Neuronal stem cell (in vitro differentiated cells): ENCODE results near the gene ABL1.

Experiments
- DNase-seq: peaks from one replicate; pipeline ENCODE4 v3.0.0-alpha.2; 2013; ENCODE audit warnings: low spot score
- H2AFZ ChIP-seq: one replicate; pipeline ENCODE4 v1.6.1; 2013; ENCODE audit warnings: mild to moderate bottlenecking, low read length, inconsistent platforms
- H2AK5ac ChIP-seq: 2 replicates; pipeline ENCODE4 v1.6.1; 2013; ENCODE audit warnings: low read depth, mild to moderate bottlenecking, inconsistent platforms, low read length, moderate library complexity, mixed read lengths
- H2BK120ac ChIP-seq: 2 replicates; pipeline ENCODE4 v1.6.1; 2013; ENCODE audit warnings: low read depth, mild to moderate bottlenecking, inconsistent platforms, low read length, moderate library complexity, mixed read lengths
- H2BK12ac ChIP-seq: one replicate; pipeline ENCODE4 v1.6.1; 2013; ENCODE audit warnings: low read length, inconsistent platforms
- H2BK15ac ChIP-seq: 2 replicates; pipeline ENCODE4 v1.6.1; 2013; ENCODE audit warnings: mild to moderate bottlenecking, low read length, inconsistent platforms, mixed read lengths
- H2BK5ac ChIP-seq: one replicate; pipeline ENCODE4 v1.6.1; 2013; ENCODE audit warnings: inconsistent platforms, mild to moderate bottlenecking, low read length, moderate library complexity
- H3K14ac ChIP-seq: one replicate; pipeline ENCODE4 v1.6.1; 2013; ENCODE audit warnings: low read length, inconsistent platforms
- H3K18ac ChIP-seq: 2 replicates; pipeline ENCODE4 v1.6.1; 2013; ENCODE audit warnings: low read length, inconsistent platforms
- H3K23ac ChIP-seq: 2 replicates; pipeline ENCODE4 v1.6.1; 2013; ENCODE audit warnings: low read depth, mild to moderate bottlenecking, mixed read lengths, low read length, inconsistent platforms; ENCODE audit not compliant: poor library complexity
- H3K27ac ChIP-seq: replicated peaks from 3 replicates; pipeline ENCODE4 v1.5.1; 2013; ENCODE audit warnings: low read length, inconsistent platforms
- H3K27me3 ChIP-seq, 3 experiments: 2 replicates each; pipeline ENCODE4 v1.6.1; 2013; ENCODE audit warnings: low read length in 3 of 3, mild to moderate bottlenecking in 2 of 3, inconsistent platforms in 1 of 3, low read depth in 1 of 3, mixed read lengths in 1 of 3, moderate library complexity in 1 of 3; ENCODE audit not compliant: control insufficient read depth in 3 of 3, insufficient read depth in 3 of 3
- H3K36me3 ChIP-seq, 2 donors: replicated peaks in 1 of 2; 2 replicates each; pipeline ENCODE4 v1.6.1; 2013; ENCODE audit warnings: low read length in 2 of 2; ENCODE audit not compliant: control insufficient read depth in 2 of 2, insufficient read depth in 2 of 2
- H3K4ac ChIP-seq: 2 replicates; pipeline ENCODE4 v1.6.1; 2013; ENCODE audit warnings: inconsistent platforms, mild to moderate bottlenecking, low read length, moderate library complexity
- H3K4me1 ChIP-seq, 2 donors: 1 replicate in 1 of 2; 2 replicates in 1 of 2; pipeline ENCODE4 v1.6.1; 2013; ENCODE audit warnings: low read length in 2 of 2, low read depth in 1 of 2; ENCODE audit not compliant: control insufficient read depth in 2 of 2, insufficient read depth in 1 of 2
- H3K4me2 ChIP-seq: one replicate; pipeline ENCODE4 v1.6.1; 2013; ENCODE audit warnings: mild to moderate bottlenecking, low read length, inconsistent platforms; ENCODE audit not compliant: insufficient read depth, poor library complexity, severe bottlenecking
- H3K4me3 ChIP-seq, 2 donors: 2 replicates each; pipeline ENCODE4 v1.5.1; 2013; ENCODE audit warnings: low read length in 2 of 2, mild to moderate bottlenecking in 2 of 2, inconsistent platforms in 1 of 2, moderate library complexity in 1 of 2
- H3K79me1 ChIP-seq: one replicate; pipeline ENCODE4 v1.6.1; 2013; ENCODE audit warnings: low read depth, mild to moderate bottlenecking, inconsistent platforms, low read length, moderate library complexity
- H3K9ac ChIP-seq: one replicate; pipeline ENCODE4 v1.6.1; 2013; ENCODE audit warnings: mild to moderate bottlenecking, low read depth, low read length, inconsistent platforms; ENCODE audit not compliant: poor library complexity
- H3K9me3 ChIP-seq, 2 donors: replicated peaks in 1 of 2; 2 replicates each; pipeline versions ENCODE3 to v1.6.1; 2013; ENCODE audit warnings: low read length in 2 of 2, mild to moderate bottlenecking in 2 of 2, inconsistent platforms in 1 of 2, low read depth in 1 of 2, mixed read lengths in 1 of 2, moderate library complexity in 1 of 2; ENCODE audit not compliant: control insufficient read depth in 2 of 2, insufficient read depth in 1 of 2
- H4K8ac ChIP-seq: one replicate; pipeline ENCODE4 v1.6.1; 2013; ENCODE audit warnings: low read depth, mild to moderate bottlenecking, inconsistent platforms, low read length, moderate library complexity
- H4K91ac ChIP-seq: one replicate; pipeline ENCODE4 v1.6.1; 2013; ENCODE audit warnings: low read length, low read depth, mild to moderate bottlenecking, inconsistent platforms; ENCODE audit not compliant: poor library complexity
- WGBS, 2 donors: extraction: QIAGEN DNeasy Blood & Tissue Kit; methylation state at CpG; one replicate each; pipeline ENCODE4 v1.1.7; 2013; ENCODE audit warnings: missing lambda C conversion rate in 2 of 2, mixed read lengths in 1 of 2; ENCODE audit not compliant: insufficient read length in 2 of 2, insufficient replicate concordance in 1 of 2; ENCODE audit errors: extremely low coverage in 2 of 2; 5-methylcytosine and 5-hydroxymethylcytosine counted together

ABL1 gene

DNA sequence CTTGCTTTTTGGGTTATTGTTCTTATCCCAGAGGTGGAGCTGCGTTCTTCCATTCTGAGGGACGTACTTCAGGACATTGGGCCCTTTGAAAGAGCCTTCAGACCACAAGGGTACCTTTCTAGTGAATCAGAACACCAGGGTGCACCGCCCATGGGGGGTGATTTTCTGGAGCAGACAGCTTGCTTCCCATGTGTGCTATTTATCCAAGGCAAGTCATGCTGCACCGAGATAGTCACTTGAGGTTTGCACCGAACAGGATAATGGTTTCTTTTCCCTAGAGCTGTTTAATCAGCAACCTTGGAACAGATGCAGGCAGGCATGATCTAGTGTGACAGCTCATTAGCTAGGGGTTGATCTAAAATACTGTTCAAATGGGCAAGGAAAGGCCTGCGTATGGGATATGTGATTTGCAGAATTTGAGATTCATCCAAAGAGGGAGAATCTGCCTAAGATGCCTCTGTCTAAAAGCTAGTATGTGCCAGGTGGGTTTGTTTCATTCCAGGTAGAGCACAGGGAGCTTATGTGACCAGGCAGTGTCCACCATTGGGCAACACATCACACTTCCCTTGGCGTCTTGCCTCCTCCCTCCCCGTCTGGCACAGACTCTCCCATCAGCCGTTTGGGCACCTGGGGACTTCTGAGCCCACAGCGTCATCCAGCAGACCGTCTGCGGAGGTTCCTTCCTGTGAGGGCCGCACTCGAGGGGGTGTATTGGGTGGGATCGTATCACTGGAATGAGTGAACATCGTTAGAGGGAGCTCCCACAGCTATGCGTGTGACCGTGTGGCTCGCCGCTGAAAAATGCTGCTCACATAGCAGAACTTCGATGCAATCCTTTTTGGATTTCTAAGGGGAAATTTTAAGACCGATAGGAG lies 23.0 kb downstream of the ABL1 start:
- no peak overlapping the region for H2BK5ac ChIP-seq
- H4K8ac ChIP-seq, result no peak overlapping the region
- no peak overlapping the region for H4K91ac ChIP-seq
- H3K18ac ChIP-seq, result no peak overlapping the region
- no peak overlapping the region for H2BK120ac ChIP-seq
- no peak overlapping the region for H2BK12ac ChIP-seq
- no peaks in the 10 kb centered on the region for H3K27me3 ChIP-seq
- no peak overlapping the region for H2AK5ac ChIP-seq
- no peak overlapping the region for H2AFZ ChIP-seq
- whole genome bisulfite sequencing, 2 donors, result no CpG with 5 or more reads among the region's 22 CpGs
- H3K4me2 ChIP-seq, result no peak overlapping the region
- no peaks in the 10 kb centered on the region for H3K9me3 ChIP-seq
- H3K4me1 ChIP-seq, result peaks cover 12 to 13% of the 10 kb centered on the region in 2 donors
- no peak overlapping the region for H3K14ac ChIP-seq
- peaks cover 27 to 97% of the 10 kb centered on the region in 2 donors for H3K36me3 ChIP-seq
- H2BK15ac ChIP-seq, result no peak overlapping the region
- H3K9ac ChIP-seq, result no peak overlapping the region
- no peak overlapping the region for H3K23ac ChIP-seq
- DNase-seq, result no peak
- H3K4ac ChIP-seq, result no peak overlapping the region
- H3K27ac ChIP-seq, result no peak overlapping the region
- no peak overlapping the region for H3K4me3 ChIP-seq
- H3K79me1 ChIP-seq, result peaks cover 10% of the 10 kb centered on the region

DNA sequence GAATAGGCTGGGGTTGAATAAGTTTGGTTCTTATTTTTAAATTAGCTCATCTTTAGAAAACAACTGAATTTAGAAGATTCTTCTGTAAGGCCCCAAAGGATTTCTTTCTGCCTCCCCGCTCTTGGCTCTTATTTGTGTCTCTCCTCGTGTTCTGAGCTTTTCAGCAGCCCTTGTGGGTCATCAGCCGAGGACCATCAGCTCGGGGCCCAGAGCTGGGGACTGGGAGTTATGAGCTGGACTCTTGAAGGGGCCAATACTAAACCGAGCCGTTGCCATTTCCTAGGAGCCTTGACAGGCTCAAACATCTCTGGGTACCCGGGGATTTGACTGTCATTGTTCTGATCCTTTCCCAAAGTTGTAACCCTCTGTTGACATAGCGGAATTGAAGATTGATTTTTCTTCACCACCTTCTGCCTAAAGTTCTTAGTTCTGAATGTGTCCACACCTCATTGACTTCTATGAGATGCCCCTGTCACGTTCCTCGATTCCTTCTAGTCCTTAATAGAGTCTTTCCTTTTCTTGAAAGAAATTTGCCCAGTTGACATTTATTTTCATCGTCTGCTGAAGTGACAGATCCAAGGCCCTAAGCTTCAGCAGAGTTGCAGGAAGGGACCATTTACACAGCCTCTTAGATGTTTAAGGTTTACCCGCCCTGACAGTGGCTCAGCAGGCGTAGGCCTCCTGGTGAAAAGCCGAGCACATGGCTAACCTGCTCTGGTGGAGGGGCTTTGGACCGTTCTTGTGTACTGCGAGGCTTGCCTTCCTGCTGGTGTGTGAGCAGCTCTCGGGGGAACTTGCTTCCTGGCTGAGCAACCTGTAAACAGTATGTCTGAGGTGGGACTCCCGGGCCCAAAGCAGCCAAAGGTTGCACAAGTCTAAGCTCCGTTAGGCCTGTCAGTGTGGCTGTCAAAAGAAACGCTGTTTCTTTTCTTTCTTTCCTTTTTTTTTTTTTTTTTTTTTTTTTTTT lies 24.0 kb downstream of the ABL1 start:
- no peaks in the 10 kb centered on the region for H3K27me3 ChIP-seq
- H2BK15ac ChIP-seq, result no peak overlapping the region
- H2BK120ac ChIP-seq, result no peak overlapping the region
- no peak overlapping the region for H4K91ac ChIP-seq
- no peaks in the 10 kb centered on the region for H3K9me3 ChIP-seq
- H4K8ac ChIP-seq, result no peak overlapping the region
- H3K9ac ChIP-seq, result no peak overlapping the region
- H3K36me3 ChIP-seq, result peaks cover 30 to 98% of the 10 kb centered on the region in 2 donors
- no peak overlapping the region for H2BK5ac ChIP-seq
- peaks cover 10% of the 10 kb centered on the region for H3K79me1 ChIP-seq
- H3K4me3 ChIP-seq, result no peak overlapping the region
- H3K18ac ChIP-seq, result no peak overlapping the region
- no peak overlapping the region for H3K14ac ChIP-seq
- no peak overlapping the region for H2AK5ac ChIP-seq
- DNase-seq, result no peak
- H3K4ac ChIP-seq, result no peak overlapping the region
- H2AFZ ChIP-seq, result no peak overlapping the region
- no peak overlapping the region for H3K23ac ChIP-seq
- no peak overlapping the region for H3K4me2 ChIP-seq
- no peak overlapping the region for H3K27ac ChIP-seq
- WGBS, 2 donors, result no CpG with 5 or more reads among the region's 20 CpGs
- H3K4me1 ChIP-seq, result peaks cover 12 to 13% of the 10 kb centered on the region in 2 donors
- no peak overlapping the region for H2BK12ac ChIP-seq

DNA sequence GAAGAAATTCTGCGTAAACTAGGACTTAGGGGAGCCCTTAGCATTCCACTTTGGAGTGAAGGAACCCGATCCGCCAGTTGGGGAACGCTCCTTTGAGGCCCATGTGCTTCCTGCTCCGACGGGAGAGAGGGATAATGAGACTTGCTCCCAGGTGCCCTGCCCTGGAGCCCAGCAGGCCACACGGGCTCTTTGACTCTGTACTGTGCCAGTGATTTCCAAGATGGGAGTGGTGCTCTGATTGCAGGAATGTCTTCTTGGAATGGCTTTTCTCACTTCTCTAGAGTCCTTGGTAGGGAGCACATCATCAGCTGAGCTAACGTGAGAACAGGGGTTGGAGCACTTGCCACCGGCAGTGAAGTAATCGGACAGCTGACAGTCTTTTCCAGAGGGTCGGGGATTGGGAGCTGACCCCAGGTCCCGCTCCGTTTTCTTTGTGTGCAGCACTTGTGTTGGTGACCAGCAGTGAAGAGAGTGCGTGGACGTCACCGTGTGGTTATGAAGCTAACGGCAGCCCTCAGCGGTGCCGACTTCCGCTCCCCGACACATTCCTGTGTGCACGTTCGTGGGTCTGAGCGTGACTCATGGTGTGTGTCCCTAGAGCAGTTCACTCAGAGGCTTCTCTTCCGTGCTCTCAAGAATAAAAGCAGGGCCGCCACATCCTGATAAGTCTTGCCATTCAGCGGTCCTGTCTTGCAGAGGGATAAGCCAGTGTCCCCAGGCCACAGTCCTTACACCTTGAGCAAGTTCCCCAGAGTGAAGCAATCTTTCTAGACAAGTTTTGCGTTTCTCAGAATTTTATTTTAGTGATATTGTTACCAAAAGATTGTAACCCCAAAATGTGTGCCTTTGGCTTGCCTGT lies 25.6 kb downstream of the ABL1 start:
- DNase-seq, result no peak
- Histone ChIP-seq H2BK15ac (no peak overlapping the region), H2AFZ (no peak overlapping the region), H2AK5ac (no peak overlapping the region), H2BK5ac (no peak overlapping the region), H3K36me3 (peaks cover 21 to 97% of the 10 kb centered on the region in 2 donors), H3K9me3 (no peaks in the 10 kb centered on the region), H3K4ac (no peak overlapping the region), H3K4me1 (peaks cover 12% of the 10 kb centered on the region in 2 donors), H3K23ac (peak overlapping the region; percentile 92), H2BK120ac (no peak overlapping the region), H3K79me1 (peaks cover 8% of the 10 kb centered on the region), H3K14ac (no peak overlapping the region), H4K8ac (no peak overlapping the region), H3K27ac (peak overlapping the region; percentile 25), H4K91ac (no peak overlapping the region), H2BK12ac (no peak overlapping the region), H3K27me3 (no peaks in the 10 kb centered on the region), H3K9ac (peak overlapping the region; percentile 18), H3K18ac (no peak overlapping the region), H3K4me2 (no peak overlapping the region), H3K4me3 (no peak overlapping the region)
- no CpG with 5 or more reads among the region's 28 CpGs for WGBS, 2 donors
